Mesenchymal stem cell (in vitro differentiated cells and primary cell): ENCODE data around the gene CFAP92.

Experiments used
- DNase-seq: peaks from one replicate; pipeline ENCODE4 v3.0.0-alpha.2; 2013
- H2AFZ ChIP-seq: one replicate; pipeline ENCODE4 v1.6.1; 2013; ENCODE audit warnings: low read depth, mild to moderate bottlenecking, control low read depth, inconsistent platforms, low read length, moderate library complexity
- H2AK5ac ChIP-seq: 2 replicates; pipeline ENCODE4 v1.6.1; 2013; ENCODE audit warnings: low read length, moderate library complexity, mild to moderate bottlenecking, inconsistent platforms; ENCODE audit not compliant: severe bottlenecking
- H2BK120ac ChIP-seq: one replicate; pipeline ENCODE4 v1.6.1; 2013; ENCODE audit warnings: low read depth, mild to moderate bottlenecking, inconsistent platforms, low read length, moderate library complexity
- H2BK12ac ChIP-seq, 2 experiments: one replicate each; pipeline ENCODE4 v1.6.1; 2013; ENCODE audit warnings: inconsistent platforms in 2 of 2, low read length in 2 of 2, mild to moderate bottlenecking in 2 of 2, moderate library complexity in 2 of 2, control low read depth in 1 of 2
- H2BK15ac ChIP-seq: one replicate; pipeline ENCODE4 v1.6.1; 2013; ENCODE audit warnings: mild to moderate bottlenecking, low read depth, inconsistent platforms; ENCODE audit not compliant: poor library complexity, severe bottlenecking
- H2BK5ac ChIP-seq: 2 replicates; pipeline ENCODE4 v1.6.1; 2013; ENCODE audit warnings: low read depth, mild to moderate bottlenecking, low read length, control low read depth, inconsistent platforms; ENCODE audit not compliant: poor library complexity, severe bottlenecking
- H3K14ac ChIP-seq, 2 experiments: one replicate each; pipeline ENCODE4 v1.6.1; 2013; ENCODE audit warnings: inconsistent platforms in 2 of 2, low read length in 2 of 2, control low read depth in 1 of 2, mild to moderate bottlenecking in 1 of 2, moderate library complexity in 1 of 2
- H3K18ac ChIP-seq, 2 experiments: one replicate each; pipeline ENCODE4 v1.6.1; 2013; ENCODE audit warnings: inconsistent platforms in 2 of 2, low read length in 2 of 2, control low read depth in 1 of 2, low read depth in 1 of 2, mild to moderate bottlenecking in 1 of 2
- H3K23ac ChIP-seq, 2 experiments: one replicate each; pipeline ENCODE4 v1.6.1; 2013; ENCODE audit warnings: inconsistent platforms in 2 of 2, low read length in 2 of 2, mild to moderate bottlenecking in 2 of 2, moderate library complexity in 2 of 2, control low read depth in 1 of 2
- H3K27ac ChIP-seq: 2 replicates; pipeline ENCODE4 v1.5.1; 2013; ENCODE audit warnings: mild to moderate bottlenecking, moderate library complexity, low read length, control low read depth, inconsistent platforms; ENCODE audit not compliant: poor library complexity, severe bottlenecking
- H3K27me3 ChIP-seq, 2 experiments: 2 replicates each; pipeline versions ENCODE4 v1.6.1 to v1.7.0; 2013; ENCODE audit warnings: low read length in 2 of 2, mild to moderate bottlenecking in 2 of 2, moderate library complexity in 2 of 2, control low read depth in 1 of 2, inconsistent platforms in 1 of 2; ENCODE audit not compliant: control insufficient read depth in 1 of 2, insufficient read depth in 1 of 2
- H3K36me3 ChIP-seq, 2 experiments: 2 replicates each; pipeline versions ENCODE4 v1.6.1 to v1.7.0; 2013; ENCODE audit warnings: low read length in 2 of 2, control low read depth in 1 of 2, inconsistent platforms in 1 of 2, low read depth in 1 of 2, mild to moderate bottlenecking in 1 of 2; ENCODE audit not compliant: insufficient read depth in 2 of 2, control insufficient read depth in 1 of 2
- H3K4ac ChIP-seq, 2 experiments: one replicate each; pipeline ENCODE4 v1.6.1; 2013; ENCODE audit warnings: inconsistent platforms in 2 of 2, low read length in 2 of 2, mild to moderate bottlenecking in 2 of 2, moderate library complexity in 2 of 2, control low read depth in 1 of 2, low read depth in 1 of 2
- H3K4me1 ChIP-seq: 2 replicates; pipeline ENCODE4 v1.6.1; 2013; ENCODE audit warnings: low read depth, low read length, control low read depth; ENCODE audit not compliant: control insufficient read depth, insufficient read depth
- H3K4me2 ChIP-seq: 2 replicates; pipeline ENCODE4 v1.6.1; 2013; ENCODE audit warnings: low read length, mild to moderate bottlenecking, inconsistent platforms; ENCODE audit not compliant: poor library complexity, severe bottlenecking
- H3K4me3 ChIP-seq, 2 experiments: 2 replicates each; pipeline versions ENCODE4 v1.5.1 to v1.7.0; 2013; ENCODE audit warnings: low read length in 2 of 2, mild to moderate bottlenecking in 2 of 2, control low read depth in 1 of 2, low read depth in 1 of 2; ENCODE audit not compliant: insufficient read depth in 1 of 2
- H3K79me1 ChIP-seq: replicated peaks from 2 replicates; pipeline ENCODE4 v1.6.1; 2013; ENCODE audit warnings: mild to moderate bottlenecking, control low read depth, low read length, inconsistent platforms; ENCODE audit not compliant: poor library complexity, severe bottlenecking
- H3K9ac ChIP-seq: 2 replicates; pipeline ENCODE4 v1.7.0; 2013; ENCODE audit warnings: mild to moderate bottlenecking, low read length, moderate library complexity
- H3K9me3 ChIP-seq: 2 replicates; pipeline ENCODE4 v1.7.0; 2013; ENCODE audit warnings: mild to moderate bottlenecking, low read length; ENCODE audit not compliant: control insufficient read depth
- H4K8ac ChIP-seq: one replicate; pipeline ENCODE4 v1.6.1; 2013; ENCODE audit warnings: inconsistent platforms, mild to moderate bottlenecking, low read length, moderate library complexity
- H4K91ac ChIP-seq: one replicate; pipeline ENCODE4 v1.6.1; 2013; ENCODE audit warnings: mild to moderate bottlenecking, low read length, inconsistent platforms
- WGBS: methylation state at CpG from one replicate; pipeline ENCODE4 v1.1.7; 2013; ENCODE audit warnings: mixed read lengths; 5-methylcytosine and 5-hydroxymethylcytosine counted together

Gene CFAP92

DNA sequence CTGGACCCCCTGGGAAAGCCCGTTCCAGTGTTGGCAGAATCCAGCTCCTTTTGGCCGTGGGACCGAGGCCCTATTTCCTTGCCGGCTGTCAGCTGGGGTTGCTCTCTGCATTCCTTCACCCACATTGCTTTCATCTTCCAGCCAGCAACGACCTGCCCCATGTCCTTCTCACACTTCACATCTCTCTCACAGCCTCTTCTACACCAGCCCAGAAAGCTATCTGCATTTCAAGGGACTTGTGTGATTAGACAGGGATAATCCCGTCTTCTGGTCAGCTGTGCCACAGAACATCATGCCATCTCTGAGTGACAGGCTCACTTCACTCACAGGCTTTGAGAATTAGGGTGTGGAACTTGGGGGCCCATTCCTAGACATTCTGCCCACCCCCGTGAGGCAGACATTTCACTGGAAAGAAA lies 23.6 kb upstream of the CFAP92 start:
- H3K18ac ChIP-seq = no peak overlapping the region
- WGBS = 81% methylated on average over 6 of the region's 7 CpGs
- no peak overlapping the region for H3K4me3 ChIP-seq
- H4K91ac ChIP-seq = no peak overlapping the region
- H3K27me3 ChIP-seq = peaks cover 36 to 38% of the 10 kb centered on the region in 2 experiments
- H3K4me2 ChIP-seq = no peak overlapping the region
- peak overlapping the region in 1 of 2 experiments; percentile 58 for H3K14ac ChIP-seq
- H2AFZ ChIP-seq = no peak overlapping the region
- no peak overlapping the region for H2BK12ac ChIP-seq
- peaks cover 4% of the 10 kb centered on the region for H3K4me1 ChIP-seq
- no peak overlapping the region for H4K8ac ChIP-seq
- H3K4ac ChIP-seq = no peak overlapping the region
- H2AK5ac ChIP-seq = no peak overlapping the region
- H2BK120ac ChIP-seq = no peak overlapping the region
- no peak overlapping the region for H2BK5ac ChIP-seq
- no peak overlapping the region for H3K27ac ChIP-seq
- H3K9ac ChIP-seq = no peak overlapping the region
- no peaks in the 10 kb centered on the region for H3K9me3 ChIP-seq
- no peak overlapping the region for H3K23ac ChIP-seq
- DNase-seq = no peak
- H3K79me1 ChIP-seq = no peaks in the 10 kb centered on the region
- no peak overlapping the region for H2BK15ac ChIP-seq
- no peaks in the 10 kb centered on the region for H3K36me3 ChIP-seq

DNA sequence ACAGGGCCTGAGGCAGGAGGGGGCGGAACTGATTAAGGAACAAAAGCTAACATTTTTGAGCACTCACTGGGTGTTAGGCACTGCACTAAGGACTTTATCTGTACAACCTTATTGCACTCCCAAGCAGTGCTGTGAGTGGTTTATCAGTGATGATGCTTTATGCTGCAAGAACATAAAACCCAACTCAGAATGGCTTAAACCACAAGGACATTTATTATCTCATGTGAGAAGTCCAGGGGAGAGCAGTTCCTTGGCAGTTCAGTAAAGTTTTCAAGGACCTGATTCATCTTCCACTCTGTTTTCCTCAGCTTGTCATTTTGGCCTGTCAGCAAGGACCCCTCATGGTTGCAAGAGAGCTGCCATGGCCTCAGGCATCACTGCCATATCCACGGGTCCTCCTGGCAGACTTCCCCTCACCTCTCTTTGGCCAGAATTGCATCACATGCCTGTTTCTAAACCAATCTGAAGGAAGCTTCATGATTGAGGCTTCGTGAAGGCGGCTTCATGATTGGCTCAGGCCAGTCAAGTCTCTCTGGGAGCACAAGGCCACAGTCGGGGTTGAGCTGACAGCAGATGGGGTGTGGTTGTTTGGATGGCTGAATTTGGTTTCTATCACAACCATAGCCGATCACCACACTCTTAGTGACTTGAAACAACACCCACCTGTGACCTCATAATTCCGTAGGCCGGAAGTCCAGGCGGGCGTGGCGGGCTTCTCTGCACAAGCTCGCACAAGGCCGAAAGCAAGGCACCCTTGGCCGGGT lies 23.0 kb upstream of the CFAP92 start:
- DNase-seq = peak; percentile 46
- WGBS = 97% methylated on average over 14 of the region's 14 CpGs
- no peak overlapping the region for H2AFZ ChIP-seq

DNA sequence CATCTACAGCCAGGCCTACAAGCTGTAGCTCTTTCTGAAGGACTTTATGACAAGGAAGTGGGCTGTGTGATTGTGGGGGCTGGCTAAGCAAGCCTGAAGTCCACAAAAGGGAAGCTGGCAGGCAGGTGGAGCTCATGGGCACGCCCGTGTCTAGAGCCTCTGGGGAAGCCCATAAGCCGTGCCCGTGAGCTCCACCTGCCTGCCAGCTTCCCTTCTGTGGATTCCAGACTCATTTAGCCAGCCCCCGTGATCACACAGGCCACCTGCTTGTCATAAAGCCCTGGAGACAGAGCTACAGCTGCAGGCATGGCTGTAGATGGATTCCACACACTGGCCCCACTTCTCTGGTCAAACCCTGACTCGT lies 22.5 kb upstream of the CFAP92 start:
- H2BK5ac ChIP-seq = no peak overlapping the region
- 72% methylated on average over 6 of the region's 6 CpGs for WGBS
- H3K18ac ChIP-seq = peak overlapping the region in 1 of 2 experiments; percentile 50
- H2BK15ac ChIP-seq = no peak overlapping the region
- no peak overlapping the region for H2AFZ ChIP-seq
- no peaks in the 10 kb centered on the region for H3K79me1 ChIP-seq
- H3K14ac ChIP-seq = no peak overlapping the region
- no peak for DNase-seq
- H3K4me3 ChIP-seq = no peak overlapping the region
- no peak overlapping the region for H3K9ac ChIP-seq
- no peak overlapping the region for H2AK5ac ChIP-seq
- no peak overlapping the region for H4K91ac ChIP-seq
- no peaks in the 10 kb centered on the region for H3K36me3 ChIP-seq
- H4K8ac ChIP-seq = peak overlapping the region; percentile 7
- peaks cover 4% of the 10 kb centered on the region for H3K4me1 ChIP-seq
- no peak overlapping the region for H2BK120ac ChIP-seq
- H3K27ac ChIP-seq = no peak overlapping the region
- no peak overlapping the region for H3K4me2 ChIP-seq
- no peaks in the 10 kb centered on the region for H3K9me3 ChIP-seq
- H3K27me3 ChIP-seq = peaks cover 37 to 39% of the 10 kb centered on the region in 2 experiments
- H3K23ac ChIP-seq = peak overlapping the region in 1 of 2 experiments; percentile 35
- peak overlapping the region; percentile 15 to 25 for H2BK12ac ChIP-seq
- H3K4ac ChIP-seq = peak overlapping the region in 1 of 2 experiments; percentile 11

More for the DNA sequence above, 23.0 kb upstream of the CFAP92 start:
- H3K4me3 ChIP-seq = no peak overlapping the region
- H3K36me3 ChIP-seq = no peaks in the 10 kb centered on the region
- no peak overlapping the region for H3K27ac ChIP-seq
- no peak overlapping the region for H2BK15ac ChIP-seq
- no peaks in the 10 kb centered on the region for H3K79me1 ChIP-seq
- H3K18ac ChIP-seq = no peak overlapping the region
- H3K27me3 ChIP-seq = peaks cover 36 to 38% of the 10 kb centered on the region in 2 experiments
- no peak overlapping the region for H2BK120ac ChIP-seq
- H3K4me1 ChIP-seq = peaks cover 4% of the 10 kb centered on the region
- H3K4me2 ChIP-seq = no peak overlapping the region
- H3K9ac ChIP-seq = peak overlapping the region; percentile 11
- H3K4ac ChIP-seq = no peak overlapping the region
- H2BK12ac ChIP-seq = peak overlapping the region; percentile 15 to 25
- H2AK5ac ChIP-seq = no peak overlapping the region
- H4K91ac ChIP-seq = no peak overlapping the region
- H3K14ac ChIP-seq = no peak overlapping the region
- H3K23ac ChIP-seq = no peak overlapping the region
- H3K9me3 ChIP-seq = no peaks in the 10 kb centered on the region
- peak overlapping the region; percentile 7 for H4K8ac ChIP-seq
- H2BK5ac ChIP-seq = no peak overlapping the region

DNA sequence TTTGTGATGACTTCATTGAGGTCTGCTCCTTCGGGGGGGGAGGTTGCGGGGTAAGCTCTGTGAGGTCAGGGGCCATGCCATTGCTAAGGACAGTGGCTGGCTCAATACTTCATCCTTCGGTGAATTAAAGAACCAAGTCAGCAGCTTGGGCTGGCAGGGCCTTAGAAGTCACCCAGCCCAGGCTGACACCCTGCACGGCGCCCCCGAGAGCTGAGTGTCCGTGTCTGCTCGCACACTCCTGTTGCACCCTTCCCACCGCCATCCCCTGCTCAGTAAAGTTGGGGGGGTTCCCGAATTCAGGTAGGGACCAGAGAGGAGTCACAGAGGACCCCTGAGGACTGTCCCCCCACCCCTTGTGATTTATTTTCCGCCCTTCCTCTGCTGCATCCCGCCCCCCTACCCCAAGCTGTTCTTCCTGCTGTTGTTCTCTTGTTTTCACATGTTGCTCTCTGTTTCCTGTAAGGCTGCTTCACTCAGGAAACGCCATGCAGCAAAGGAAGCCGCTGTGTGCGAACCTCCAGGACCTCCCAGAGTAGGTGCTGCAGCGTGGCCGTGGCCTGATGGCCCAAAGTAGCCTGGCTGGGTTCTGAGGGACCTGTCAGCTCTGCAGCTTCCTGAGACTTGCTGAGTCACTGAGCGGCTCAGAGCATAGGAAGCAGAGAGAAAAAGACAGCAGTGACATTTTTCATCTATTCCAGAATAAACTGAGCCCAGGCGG lies 21.7 kb upstream of the CFAP92 start:
- Histone ChIP-seq H3K9ac (no peak overlapping the region), H3K18ac (peak overlapping the region in 1 of 2 experiments; percentile 12), H3K4me3 (no peak overlapping the region), H3K36me3 (no peaks in the 10 kb centered on the region), H2AFZ (no peak overlapping the region), H3K14ac (no peak overlapping the region), H2BK15ac (no peak overlapping the region), H3K4me2 (no peak overlapping the region), H3K27me3 (peaks cover 33 to 39% of the 10 kb centered on the region in 2 experiments), H2BK5ac (no peak overlapping the region), H4K8ac (no peak overlapping the region), H3K4me1 (no peaks in the 10 kb centered on the region), H3K79me1 (no peaks in the 10 kb centered on the region), H3K23ac (peak overlapping the region in 1 of 2 experiments; percentile 9), H4K91ac (peak overlapping the region; percentile 30), H2AK5ac (no peak overlapping the region), H2BK12ac (peak overlapping the region in 1 of 2 experiments; percentile 15), H3K27ac (no peak overlapping the region), H2BK120ac (no peak overlapping the region), H3K4ac (peak overlapping the region in 1 of 2 experiments; percentile 47), H3K9me3 (no peaks in the 10 kb centered on the region)
- DNase-seq = peak; percentile 47
- WGBS = 80% methylated on average over 19 of the region's 19 CpGs
